Measurements from ENCODE around the gene CNTN6. TPM values are rescaled to one million over a fixed set of nuclear protein-coding genes. Genes with fewer than 3 reads are reported as not detected.

The CNTN6 gene
- total RNA-seq, 1 experiment from 2014 or later, result not detected

DNA sequence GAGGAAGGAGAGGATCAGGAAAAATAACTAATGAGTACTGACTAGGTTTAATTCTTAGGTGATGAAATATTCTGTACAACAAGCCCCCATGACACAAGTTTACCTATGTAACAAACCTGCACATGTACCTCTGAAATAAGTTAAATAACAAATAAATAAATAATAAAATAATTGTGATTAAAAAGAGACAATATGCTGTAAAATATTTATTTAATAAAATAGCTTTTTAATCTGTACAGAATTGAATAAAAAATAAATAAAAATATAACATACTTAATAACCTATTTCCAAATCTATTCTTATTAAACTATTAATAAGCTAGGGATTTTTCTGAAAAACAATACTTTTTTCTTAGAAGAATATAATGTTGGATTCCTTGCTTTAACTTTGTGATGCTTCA is 355.6 kb downstream of the CNTN6 start:
- Histone ChIP-seq H3K79me2 (ENCODE audit: insufficient read depth, low read length) (no peaks in the 10 kb centered on the region), H2BK12ac (ENCODE audit: insufficient read length, low read depth, low read length) (no peak overlapping the region), H2BK15ac (ENCODE audit: low read depth, low read length) (no peak overlapping the region), H3K56ac (ENCODE audit: insufficient read length, low read depth, low read length) (no peak overlapping the region), H2AFZ (ENCODE audit: low read length) (no peak overlapping the region), H3K9me3 (ENCODE audit: control insufficient read depth, low read depth, low read length) (no peaks in the 10 kb centered on the region), H3K4me1 (ENCODE audit: insufficient read depth, low read length) (no peaks in the 10 kb centered on the region), H4K5ac (ENCODE audit: insufficient read length, low read depth, low read length) (no peak overlapping the region), H2BK120ac (ENCODE audit: low read depth, low read length, poor library complexity, severe bottlenecking) (no peak overlapping the region), H3K27ac (ENCODE audit: insufficient read length, low read depth, low read length) (no peak overlapping the region), H4K91ac (ENCODE audit: insufficient read length, low read depth, low read length) (no peak overlapping the region), H4K20me1 (ENCODE audit: control insufficient read depth, insufficient read depth, insufficient read length) (no peaks in the 10 kb centered on the region), H3K23ac (ENCODE audit: insufficient read length, low read depth, low read length) (no peak overlapping the region), H3K18ac (ENCODE audit: insufficient read length, low read depth, low read length) (no peak overlapping the region), H3K27me3 (ENCODE audit: insufficient read depth, low read length) (no peaks in the 10 kb centered on the region), H3K14ac (ENCODE audit: insufficient read depth, low read length) (no peak overlapping the region), H2BK20ac (ENCODE audit: low read depth, low read length, poor library complexity, severe bottlenecking) (no peak overlapping the region), H2BK5ac (ENCODE audit: insufficient read length, low read length) (no peak overlapping the region), H3K79me1 (ENCODE audit: insufficient read depth, low read depth, low read length, poor library complexity, severe bottlenecking) (no peaks in the 10 kb centered on the region), H4K8ac (replicated peaks; ENCODE audit: insufficient read length, low read depth, low read length) (no peak overlapping the region), H3K9ac (ENCODE audit: extremely low read depth, insufficient read length, low read length) (no peak overlapping the region), H3K4ac (ENCODE audit: low read depth, low read length) (no peak overlapping the region), H3K4me2 (ENCODE audit: insufficient read depth, insufficient read length, low read length) (no peak overlapping the region), H3K23me2 (ENCODE audit: insufficient read length, low read depth, low read length, poor library complexity, severe bottlenecking) (no peaks in the 10 kb centered on the region), H2AK5ac (ENCODE audit: insufficient read length, low read length) (no peak overlapping the region), H3T11ph (ENCODE audit: low read length) (no peak overlapping the region)
- Mint-ChIP-seq H3K4me3 (no peak overlapping the region), H3K27me3 (ENCODE audit: low read depth) (no peaks in the 10 kb centered on the region), H3K36me3 (ENCODE audit: insufficient read depth in 1 of 3, low read depth in 3 of 3) (no peaks in the 10 kb centered on the region), H3K27ac (no peak overlapping the region), H3K9me3 (no peaks in the 10 kb centered on the region), H3K4me1 (peaks cover 6% of the 10 kb centered on the region in 2 experiments)
- TF ChIP-seq, protein P1, sequence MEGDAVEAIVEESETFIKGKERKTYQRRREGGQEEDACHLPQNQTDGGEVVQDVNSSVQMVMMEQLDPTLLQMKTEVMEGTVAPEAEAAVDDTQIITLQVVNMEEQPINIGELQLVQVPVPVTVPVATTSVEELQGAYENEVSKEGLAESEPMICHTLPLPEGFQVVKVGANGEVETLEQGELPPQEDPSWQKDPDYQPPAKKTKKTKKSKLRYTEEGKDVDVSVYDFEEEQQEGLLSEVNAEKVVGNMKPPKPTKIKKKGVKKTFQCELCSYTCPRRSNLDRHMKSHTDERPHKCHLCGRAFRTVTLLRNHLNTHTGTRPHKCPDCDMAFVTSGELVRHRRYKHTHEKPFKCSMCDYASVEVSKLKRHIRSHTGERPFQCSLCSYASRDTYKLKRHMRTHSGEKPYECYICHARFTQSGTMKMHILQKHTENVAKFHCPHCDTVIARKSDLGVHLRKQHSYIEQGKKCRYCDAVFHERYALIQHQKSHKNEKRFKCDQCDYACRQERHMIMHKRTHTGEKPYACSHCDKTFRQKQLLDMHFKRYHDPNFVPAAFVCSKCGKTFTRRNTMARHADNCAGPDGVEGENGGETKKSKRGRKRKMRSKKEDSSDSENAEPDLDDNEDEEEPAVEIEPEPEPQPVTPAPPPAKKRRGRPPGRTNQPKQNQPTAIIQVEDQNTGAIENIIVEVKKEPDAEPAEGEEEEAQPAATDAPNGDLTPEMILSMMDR (conservative IDR thresholded peaks at IDR 0.05), result no peak
- DNase-seq, result no peak
